NCI-H1436 (cell line): ENCODE results near the gene MED23.

ENCODE experiments used
- DNase-seq: peaks from one replicate; lab custom pipeline; 2025; lab: John Stamatoyannopoulos, UW

MED23 gene

DNA sequence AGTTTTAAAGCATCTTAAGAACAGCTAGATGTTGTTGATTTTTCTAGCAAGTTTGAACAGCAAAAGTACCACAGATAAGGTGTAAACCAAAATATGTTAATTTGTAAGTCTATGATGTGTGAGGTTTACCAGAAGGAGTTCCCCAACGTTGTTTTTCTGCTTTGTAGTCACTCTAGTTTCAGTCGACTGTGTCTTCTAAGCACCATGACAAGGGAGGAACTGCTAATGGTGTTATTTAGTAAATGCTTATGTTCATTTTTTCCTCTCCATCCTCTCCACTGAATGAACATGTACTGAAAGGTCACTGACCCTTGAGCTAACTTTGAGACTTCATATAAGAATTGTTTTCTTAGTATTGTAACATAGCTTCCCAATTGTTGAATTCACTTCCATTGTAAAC, 12.1 kb upstream of the MED23 start:
- no peak for DNase-seq

DNA sequence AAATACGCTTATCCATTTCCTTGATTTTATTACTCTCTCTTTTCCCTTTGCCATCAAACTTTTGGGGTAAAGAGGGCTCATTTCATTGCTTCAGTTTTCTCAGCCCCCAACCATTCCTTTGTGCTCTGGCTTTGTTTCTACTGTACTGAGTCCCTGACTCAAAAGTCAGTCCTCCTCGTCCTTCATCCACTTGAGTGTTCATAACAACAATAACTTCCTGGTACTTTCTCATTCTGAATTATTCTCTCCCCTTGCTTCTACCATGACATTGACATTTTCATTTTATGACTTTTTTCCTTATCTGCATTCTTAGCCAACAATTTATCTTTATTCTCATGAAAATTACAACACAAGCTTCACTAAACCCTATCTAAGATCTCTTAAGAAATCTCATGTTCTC, 10.0 kb upstream of the MED23 start:
- DNase-seq: no peak

DNA sequence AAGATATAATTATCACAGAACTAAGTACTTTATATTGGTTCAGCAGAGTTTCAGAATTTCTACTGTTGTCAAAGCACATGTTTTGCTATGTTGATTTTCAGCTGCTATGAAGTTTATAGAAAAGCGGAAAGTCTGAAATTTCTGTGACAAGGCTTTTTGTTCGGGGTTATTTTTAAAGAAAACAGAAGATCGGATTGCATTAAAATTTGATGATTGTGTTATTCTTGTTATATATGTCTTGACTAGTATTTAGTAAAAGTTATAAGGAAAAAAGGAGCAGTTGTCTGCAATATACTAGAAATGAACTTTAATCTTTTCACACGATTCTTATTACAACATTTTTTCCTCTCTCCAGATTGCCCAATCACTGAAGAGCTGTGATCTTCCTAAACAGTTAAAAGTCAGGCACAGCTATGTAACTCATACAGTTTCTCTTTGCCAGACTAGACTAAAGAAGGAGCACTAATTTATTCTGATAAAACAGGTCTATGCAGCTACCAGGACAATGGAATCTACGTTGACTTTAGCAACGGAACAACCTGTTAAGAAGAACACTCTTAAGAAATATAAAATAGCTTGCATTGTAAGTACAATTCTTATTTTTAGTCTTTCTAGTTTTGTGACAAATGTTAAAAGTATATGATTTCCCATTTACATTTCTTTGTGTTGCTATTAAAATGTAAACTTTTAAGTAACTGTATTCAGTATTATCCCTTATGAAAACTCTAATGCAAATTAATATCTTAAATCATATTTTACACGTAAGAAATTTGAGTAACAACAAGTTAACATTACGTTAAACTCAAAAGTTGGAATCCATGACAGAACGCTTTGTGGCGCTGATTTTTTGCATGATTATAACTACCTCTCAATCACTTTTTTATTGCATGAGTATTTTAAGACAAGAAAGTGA, 9.1 kb upstream of the MED23 start, which contains the start of gene ENPP3:
ENPP3 (plus strand) TSS at position 423 of the 913 bp plus-strand sequence; CDS start at position 506, 83 bp downstream.
- no peak for DNase-seq

DNA sequence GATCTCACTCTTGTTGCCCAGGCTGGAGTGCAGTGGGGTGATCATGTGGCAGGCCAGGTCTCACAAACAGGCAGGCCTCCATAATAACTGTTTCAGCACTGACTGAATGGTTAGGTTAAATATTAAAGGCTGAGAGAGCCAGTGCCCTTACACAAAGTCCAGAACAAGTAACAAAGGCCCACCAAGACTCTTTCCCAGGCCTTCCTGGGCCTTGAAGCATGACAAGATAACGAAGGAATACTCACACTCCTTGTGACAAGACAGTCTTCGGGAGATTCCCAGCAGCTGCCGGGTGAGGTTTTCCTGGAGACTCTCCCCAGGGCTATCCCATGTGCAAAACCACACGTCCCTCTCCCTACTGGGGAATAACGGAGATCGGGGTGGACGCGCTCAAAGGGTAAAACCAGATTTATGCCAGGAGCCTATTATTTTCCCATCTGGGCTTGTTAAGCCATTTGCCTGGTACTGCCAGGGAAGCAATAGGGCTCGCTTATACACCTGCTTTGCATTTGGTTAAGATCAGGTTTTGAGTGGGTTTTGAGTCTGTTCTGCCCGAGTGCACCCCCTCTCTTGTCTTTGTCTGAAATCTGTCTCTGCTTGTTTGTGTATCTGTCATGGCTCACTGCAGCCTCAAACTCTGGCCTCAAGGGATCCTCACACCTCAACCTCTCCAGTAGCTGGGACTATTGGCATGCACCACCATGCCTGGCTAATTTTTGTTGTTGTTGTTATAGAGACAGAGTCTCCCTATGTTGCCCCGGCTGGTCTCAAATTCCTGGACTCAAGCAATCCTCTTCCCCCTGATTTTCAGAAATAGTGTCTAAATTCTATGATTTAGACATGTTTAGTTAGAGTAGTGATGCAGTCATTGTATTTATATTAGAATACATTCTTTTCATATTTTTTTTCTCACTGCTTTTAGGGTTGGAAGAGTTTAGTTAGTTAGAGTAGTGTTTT, 7.6 kb upstream of the MED23 start:
- no peak for DNase-seq

DNA sequence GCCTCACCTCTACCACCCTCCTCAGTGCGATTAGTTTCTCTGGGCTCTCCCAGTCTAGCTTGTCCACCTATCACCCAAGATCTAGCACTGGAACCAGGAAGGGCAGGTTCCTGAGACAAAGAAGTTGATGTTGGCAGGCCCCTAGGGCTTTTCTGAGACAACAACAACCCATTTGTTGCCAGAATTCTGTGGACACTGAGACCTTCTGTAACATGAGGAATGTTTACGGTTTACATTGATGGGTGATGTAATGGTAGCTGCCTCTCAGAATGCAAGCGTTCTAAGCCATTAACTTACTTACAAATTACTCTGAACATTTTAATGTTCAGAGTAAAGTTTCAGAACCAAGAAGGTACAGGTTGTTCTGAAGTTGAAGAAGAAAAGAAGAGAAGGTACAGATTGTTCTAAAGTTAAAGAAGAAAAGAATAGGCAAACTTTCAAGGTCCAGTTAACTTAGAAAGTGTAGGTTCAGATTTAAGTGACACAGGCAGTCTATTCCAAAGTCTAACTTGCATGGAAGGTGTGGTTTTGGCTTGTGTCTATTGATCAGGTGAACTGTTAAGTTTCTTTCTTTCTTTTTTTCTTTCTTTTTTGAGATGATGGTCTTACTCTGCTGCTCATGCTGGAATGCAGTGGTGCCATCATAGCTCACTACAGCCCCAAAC, 3.7 kb upstream of the MED23 start:
- no peak for DNase-seq

DNA sequence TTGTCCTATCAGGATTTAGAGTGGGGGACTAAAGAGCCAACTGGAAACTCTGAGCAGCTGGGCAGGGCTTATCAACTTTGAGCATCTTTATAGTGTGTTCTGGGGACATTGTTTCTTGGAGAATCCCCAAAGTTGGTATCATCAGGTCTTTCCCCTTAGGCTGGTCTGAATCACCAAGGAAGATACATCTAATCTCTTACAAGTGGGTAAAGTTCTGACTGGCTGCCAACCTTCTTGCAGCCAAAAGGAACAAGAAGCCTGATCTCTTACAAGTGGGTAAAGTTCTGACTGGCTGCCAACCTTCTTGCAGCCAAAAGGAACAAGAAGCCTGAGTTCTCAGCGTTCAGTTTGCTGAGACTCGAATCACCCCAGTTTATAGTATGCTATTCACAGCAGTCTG, 1.6 kb upstream of the MED23 start:
- no peak for DNase-seq

DNA sequence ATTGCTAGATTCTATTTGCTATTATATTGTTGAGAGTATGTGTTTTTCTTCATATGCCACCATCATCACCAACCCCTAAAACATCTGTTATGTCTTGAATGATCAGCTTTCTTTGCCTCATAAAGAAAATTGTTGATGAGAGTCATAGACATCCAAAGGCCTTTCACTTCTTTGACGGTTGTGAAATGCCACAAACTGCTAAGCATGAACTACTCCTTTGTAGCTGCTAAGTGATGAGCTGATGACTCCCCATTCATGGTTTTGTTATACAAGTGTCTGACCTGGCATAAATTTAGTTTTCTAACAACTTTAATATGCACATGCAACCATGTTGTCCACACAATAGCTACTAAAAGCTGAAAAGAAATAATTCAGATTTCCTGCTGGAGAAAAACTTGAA, 684 bp upstream of the MED23 start:
- DNase-seq: no peak

DNA sequence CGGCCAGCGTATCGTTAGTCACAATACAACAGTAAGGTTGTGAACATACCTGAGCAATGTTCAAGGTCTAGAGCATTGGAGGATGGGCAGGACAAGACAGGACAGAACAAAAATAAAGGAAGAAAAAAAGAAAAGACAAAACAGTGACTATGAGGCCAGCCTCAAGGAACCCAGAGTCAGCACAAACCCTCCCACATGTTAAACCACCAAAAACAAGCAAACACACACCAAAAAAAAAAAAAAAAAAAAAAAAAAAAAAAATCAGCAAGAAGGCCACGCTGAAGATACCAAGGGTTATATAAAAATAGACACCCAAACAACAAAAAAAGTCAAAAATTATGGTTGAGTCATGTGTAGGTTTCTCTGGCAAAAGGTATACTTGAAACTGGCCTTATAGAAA, 12.8 kb downstream of the MED23 start:
- DNase-seq: no peak

DNA sequence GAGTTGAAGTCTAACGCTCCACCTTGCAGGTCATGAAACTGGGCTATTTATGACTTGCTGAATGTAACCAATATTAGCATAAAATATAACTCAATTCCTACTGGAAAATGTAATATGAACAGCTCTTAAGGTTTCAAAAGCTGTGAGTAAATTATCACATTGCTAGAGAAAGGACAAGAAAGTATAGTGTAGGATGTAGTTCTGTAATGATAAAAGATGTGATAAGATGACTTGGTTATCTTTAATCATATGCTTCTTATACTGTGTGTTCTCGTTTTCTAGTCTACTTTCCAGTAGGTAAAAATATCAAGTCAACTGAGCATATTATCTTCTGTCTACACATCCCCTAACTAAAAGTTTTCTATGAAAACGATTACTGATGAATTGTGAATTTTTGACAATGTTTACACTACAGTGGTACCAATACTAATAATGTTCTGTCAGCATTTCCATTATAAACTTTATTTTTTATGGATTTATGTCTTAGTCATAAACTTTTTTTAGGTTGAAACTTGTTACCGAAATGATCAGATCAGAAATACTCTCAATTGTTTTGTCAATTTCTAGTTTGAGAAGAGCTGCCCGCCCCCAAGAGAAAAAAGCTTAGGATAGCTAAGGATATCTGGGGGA, 14.6 kb downstream of the MED23 start:
- DNase-seq: no peak

DNA sequence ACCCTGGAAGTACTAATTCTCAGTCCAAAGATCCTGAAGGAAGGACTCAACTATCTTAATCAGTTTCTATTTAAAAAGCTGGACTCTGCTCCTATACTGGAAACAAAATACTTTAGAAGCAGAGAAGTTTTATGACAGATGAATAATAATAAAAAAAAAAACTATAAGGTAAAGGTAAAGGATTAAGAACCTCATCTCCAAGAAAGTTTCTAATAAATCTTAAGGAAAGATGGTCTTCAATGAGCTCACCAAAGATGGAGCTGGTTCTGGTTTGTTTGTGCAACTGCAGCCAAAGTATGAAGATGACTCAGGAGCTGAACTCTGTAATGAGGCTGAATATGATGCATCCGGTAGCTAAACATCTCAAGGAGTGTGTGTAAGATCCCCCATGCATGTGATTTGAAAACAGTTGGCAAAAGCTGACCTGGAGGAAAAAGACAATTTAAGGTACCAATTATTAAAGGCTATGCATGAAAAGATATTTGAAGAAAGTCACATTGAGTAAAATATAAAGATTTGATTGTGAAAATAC, 25.2 kb downstream of the MED23 start:
- DNase-seq: no peak

DNA sequence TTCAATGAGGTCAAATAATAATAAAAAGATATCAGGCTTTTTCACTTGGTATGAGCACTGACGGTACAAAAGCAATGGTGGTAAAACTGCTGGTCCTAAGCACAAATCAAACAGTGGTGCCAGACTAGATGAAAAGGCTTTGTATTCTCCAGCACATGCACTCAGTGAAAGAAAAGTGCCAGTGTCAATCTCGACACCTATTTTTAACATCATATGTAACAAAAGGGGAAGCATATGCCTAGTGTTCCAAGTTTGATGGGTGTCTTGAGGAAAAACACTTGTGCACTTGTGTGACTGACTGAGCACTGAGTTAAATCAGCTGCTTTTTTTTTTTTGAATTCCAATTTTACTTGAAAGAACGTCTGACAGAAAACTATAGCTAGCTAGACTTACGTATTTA, 27.3 kb downstream of the MED23 start:
- DNase-seq: no peak

DNA sequence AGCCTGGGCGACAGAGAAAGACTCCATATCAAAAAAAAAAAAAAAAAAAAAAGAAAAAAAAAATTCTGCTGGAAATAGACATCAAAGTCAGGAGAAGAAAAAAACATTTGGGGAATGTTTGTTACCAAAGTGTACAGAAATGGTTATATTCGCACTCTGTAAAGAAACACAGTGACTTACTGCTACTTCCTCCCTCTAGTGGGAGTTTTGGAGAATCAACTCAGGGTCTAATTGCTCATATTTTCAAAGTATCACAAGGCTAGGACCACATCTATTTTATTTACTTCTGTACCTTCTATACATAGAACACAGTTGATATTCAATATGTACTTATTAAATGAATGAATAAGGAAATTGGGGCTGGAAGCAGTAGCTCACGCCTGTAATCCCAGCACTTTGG, 30.6 kb downstream of the MED23 start:
- DNase-seq: no peak

DNA sequence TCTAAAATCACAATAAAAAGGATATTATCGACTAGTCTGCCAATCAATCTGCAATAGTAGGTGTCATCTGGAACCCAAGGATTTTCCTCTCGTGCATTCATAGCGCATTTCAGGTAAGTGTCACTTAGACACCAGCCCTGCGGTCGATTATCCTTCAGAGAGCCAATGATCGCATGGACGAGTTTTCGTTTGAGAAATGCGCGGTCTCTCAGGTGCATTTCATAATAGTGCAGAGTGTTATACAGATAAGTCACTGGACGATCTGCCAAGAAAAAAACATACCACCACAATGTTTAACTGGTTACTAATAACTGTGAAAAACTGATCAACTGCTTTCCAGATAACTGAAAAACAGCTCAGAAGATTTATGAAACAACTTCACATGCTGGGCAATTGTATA, 34.0 kb downstream of the MED23 start:
- DNase-seq: no peak

DNA sequence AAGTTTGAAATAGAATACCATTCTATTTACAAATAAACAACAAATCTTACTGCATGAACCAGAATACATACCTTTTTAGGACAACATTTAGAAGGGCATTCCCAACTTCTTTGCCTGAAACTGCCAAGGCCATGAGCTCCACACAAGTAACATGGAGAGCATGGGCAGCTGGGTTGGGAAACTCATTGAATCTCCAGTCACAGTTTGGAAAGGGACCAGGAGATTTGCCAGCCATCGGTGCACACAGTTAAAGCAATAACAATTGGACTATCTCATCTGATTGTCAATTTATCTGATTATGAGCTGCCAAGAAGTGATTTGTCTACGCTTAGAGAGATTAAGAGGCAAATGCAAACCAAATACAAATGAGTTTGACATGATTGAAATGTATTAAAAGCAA, 35.1 kb downstream of the MED23 start:
- DNase-seq: no peak

DNA sequence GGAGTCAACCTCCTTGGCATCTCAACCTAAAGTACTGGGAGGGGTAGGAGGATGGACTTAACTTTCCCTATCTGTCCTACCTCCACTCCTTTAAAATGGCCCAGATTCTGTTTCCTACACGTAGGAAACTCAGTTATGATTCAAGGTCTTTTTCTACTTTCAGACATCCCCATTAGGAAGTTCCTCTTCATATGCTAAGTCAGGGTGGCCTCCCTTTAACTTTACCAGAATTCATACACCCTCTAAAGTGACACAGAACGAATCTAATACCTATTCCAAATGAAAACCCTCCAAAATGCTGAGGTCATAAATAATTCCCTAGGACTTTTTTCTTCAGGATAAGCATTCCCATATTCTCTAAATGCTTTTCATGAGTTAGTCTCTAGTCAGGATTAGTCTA, 39.4 kb downstream of the MED23 start:
- DNase-seq: no peak

DNA sequence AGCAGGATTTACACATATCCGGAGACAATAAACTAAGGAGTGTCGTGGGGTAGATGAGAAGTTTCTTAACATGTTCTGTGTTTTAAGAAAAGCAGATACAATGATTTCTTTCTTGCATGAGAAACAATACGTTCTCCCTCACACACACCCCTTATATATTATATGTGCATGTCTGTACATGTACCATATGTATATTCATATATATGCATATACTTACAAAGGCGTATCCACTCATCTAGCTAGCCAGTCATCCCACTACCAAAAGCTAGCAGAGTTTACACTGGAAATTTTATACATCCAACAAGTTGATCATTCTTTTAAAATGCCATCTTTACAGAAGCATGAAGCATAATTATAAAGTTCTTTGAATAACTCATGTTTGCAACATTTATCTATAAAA, 40.1 kb downstream of the MED23 start:
- DNase-seq: no peak

DNA sequence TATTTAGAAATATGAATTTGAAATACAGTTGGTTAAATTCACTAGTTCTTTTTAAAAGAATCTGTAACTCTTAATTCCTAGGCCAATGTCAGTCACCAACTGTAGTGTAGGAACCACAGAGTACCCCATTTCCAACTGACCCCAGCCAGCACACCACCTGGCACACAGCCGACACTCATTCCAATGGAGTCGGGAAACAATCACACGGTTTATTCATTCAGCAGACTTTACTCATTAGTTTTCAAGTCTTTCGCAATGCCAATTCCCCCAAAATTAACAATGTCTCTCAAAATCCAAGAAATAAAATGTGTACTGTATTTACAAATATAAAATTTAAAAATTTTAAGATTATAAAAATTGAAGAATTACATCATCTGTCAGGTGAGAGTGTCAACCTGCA, 41.5 kb downstream of the MED23 start:
- DNase-seq: no peak

DNA sequence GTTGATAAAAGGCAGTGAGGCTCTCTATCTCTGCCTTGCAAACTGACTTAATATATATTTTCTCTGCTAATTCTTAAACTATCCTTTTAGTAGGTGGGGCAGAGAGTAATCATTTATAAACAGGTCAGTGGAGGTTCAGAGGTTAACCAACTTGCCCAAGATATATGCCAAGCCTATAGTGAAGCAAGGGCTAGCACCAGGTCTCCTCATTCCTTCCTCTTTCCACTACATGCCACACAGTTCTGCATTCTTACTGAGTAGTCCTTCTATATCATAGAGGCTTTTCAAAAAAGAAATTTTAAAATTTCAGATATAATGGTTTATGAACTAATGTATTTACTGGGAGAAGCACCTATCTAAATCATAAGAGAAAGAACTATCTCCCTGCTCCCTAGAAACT, 46.5 kb downstream of the MED23 start:
- no peak for DNase-seq

DNA sequence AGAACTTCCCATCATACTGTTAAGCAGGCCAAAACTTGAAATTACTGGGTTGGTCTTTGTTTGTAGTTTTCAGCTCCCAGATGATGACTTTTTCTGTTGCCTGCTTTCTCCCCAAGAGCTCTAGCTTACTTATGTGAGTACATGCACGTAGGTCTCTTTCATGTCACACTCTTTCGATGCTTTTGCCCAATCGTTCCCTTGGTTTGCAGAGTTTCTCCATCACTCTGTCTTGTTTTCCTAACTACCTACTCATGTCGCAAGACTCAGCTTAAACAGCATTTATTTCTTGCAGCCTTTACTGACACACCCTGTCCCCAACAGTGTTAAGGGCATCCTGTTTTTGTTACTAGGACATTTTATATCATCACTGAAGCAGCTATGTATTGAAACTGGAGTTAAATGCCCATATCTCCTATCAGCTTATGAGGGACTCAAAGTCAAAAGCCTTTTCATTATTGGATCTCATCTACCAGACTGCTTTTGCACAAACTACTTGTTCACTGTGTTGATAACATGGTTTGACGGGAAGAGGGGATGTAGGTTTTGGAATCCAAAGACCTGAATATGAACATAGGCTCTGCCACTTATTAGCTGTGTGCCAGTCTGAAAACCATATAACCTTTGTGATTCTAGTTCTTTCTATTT, 52.1 kb downstream of the MED23 start:
- DNase-seq: no peak

DNA sequence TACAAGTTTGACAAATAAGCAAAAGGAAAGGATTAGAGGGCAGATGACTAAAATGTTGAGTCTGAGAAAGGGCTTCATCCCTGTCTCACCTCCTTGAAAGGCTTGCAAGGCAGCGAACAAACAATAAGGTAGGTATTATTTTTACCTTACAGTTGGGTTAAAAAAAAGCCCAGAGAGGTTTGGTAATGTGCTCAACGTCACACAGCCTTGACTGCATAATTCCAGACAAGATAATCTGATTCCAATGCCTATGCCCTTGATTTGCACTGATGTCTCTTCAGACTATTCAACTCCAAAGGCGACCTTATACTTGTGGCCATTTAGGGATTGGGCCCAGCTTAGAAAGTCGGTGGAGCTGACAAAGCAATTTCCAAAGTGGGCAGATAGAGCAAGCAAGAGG, 53.4 kb downstream of the MED23 start:
- DNase-seq: no peak

DNA sequence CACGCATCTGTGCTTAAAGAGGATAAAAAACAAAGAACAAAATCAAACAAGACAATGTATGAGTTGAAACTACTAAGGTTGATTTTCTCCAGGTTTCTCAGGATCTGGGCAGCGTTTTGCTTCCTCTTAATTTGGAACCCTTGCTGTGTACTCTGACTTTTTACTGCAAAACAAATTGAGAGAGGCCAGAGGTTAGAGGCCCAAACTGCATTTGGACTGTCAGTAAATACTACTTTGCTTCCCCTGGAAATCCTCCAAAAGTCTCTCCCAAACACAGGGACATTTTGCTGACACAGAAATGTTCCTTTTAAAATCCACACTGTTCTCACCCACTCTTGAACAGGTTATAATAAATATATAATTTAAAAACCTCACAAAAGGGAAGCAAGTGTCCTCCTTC, 53.9 kb downstream of the MED23 start:
- DNase-seq: no peak
